Vagina (tissue), 2 donors: ENCODE results near the gene KLC1.

Experiments
- CTCF ChIP-seq, 3 experiments: fragments of 450-650 bp in 2 of 3; fragments of 200-600 bp in 1 of 3; sonication (generic) in 1 of 3; IDR thresholded peaks; one replicate each; pipeline ENCODE4 v1.5.1; 2017 to 2019; ENCODE audit warnings: antibody characterized with exemption in 3 of 3, mild to moderate bottlenecking in 2 of 3, moderate library complexity in 2 of 3
- POLR2A ChIP-seq, 2 donors: fragments of 450-650 bp; IDR thresholded peaks; one replicate each; pipeline ENCODE4 v1.6.1; 2017; ENCODE audit warnings: antibody characterized with exemption in 2 of 2, mild to moderate bottlenecking in 2 of 2, moderate library complexity in 2 of 2

GRCh38 chr14:103581206-103581605 lies 47.8 kb upstream of the KLC1 start:
- TF ChIP-seq CTCF (IDR thresholded peaks at IDR 0.05), result no peak
- TF ChIP-seq POLR2A (IDR thresholded peaks at IDR 0.05), result no peak
